GM12873 (cell line): Measurements from ENCODE around the gene SLC39A9.

Experiments
- TF ChIP-seq, protein P1 (sequence below): IDR thresholded peaks from 2 replicates; pipeline ENCODE4 v1.5.1; 2012; ENCODE audit warnings: low read depth, mild to moderate bottlenecking, moderate library complexity, low read length, control low read depth; ENCODE audit not compliant: insufficient read depth; ENCODE audit errors: missing control alignments

Gene SLC39A9

DNA sequence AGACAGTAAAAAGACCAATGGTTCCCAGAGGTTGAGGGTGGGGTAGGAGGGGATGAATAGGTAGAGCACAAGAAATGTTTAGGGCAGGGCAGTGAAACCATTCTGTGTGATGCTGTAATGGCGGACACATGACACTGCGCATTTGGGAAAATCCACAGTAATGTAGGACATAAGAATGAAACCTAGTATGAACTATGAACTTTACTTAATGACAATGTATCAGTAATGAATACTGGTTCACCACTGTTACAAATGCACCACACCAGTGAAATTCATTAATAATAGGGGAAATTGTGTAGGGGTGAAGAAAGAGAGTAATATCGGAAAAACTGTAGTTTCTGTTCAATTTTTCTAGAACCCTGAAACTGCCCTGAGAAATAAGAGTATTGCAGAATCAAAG is 6.0 kb upstream of the SLC39A9 start:
- TF ChIP-seq, protein P1, sequence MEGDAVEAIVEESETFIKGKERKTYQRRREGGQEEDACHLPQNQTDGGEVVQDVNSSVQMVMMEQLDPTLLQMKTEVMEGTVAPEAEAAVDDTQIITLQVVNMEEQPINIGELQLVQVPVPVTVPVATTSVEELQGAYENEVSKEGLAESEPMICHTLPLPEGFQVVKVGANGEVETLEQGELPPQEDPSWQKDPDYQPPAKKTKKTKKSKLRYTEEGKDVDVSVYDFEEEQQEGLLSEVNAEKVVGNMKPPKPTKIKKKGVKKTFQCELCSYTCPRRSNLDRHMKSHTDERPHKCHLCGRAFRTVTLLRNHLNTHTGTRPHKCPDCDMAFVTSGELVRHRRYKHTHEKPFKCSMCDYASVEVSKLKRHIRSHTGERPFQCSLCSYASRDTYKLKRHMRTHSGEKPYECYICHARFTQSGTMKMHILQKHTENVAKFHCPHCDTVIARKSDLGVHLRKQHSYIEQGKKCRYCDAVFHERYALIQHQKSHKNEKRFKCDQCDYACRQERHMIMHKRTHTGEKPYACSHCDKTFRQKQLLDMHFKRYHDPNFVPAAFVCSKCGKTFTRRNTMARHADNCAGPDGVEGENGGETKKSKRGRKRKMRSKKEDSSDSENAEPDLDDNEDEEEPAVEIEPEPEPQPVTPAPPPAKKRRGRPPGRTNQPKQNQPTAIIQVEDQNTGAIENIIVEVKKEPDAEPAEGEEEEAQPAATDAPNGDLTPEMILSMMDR = no peak

DNA sequence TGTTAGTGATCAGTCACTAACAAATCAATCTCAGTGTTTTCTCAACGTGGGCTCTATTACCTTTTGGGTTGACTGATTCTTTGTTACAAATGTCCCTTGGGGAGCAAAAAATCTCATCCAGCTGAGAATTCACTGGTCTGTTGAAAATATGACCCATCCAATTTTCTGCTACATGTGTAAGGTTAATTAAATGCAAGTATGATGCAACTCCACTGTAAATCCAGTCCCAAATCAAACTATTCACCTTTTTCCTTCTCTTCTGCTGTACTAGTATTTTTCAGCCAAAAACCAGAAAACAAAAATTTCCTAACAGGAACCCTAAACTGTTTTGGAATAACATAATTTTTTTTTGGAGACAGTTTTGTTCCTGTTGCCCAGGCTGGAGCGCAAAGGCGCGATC is 2.6 kb upstream of the SLC39A9 start:
- TF ChIP-seq, protein P1 = no peak

DNA sequence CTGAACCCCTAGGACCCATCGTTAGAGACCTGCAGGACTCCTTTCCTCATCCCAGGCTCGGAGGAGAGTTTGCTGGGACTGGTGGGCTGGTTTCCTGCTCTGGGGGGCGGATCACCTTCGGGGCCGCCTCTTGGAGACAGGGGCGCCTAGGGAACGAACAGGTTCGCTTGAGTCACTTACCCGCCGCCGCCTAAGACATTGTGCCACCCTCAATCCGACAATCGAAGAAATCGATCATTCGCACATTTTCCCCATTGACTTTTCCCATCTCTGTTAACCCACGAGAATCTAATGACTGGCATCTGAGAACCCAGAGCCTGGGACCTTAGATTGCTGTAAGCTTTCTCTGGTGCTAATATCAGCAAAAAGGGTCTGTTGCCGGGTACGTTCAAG is 322 bp downstream of the SLC39A9 start:
- TF ChIP-seq, protein P1 = no peak

DNA sequence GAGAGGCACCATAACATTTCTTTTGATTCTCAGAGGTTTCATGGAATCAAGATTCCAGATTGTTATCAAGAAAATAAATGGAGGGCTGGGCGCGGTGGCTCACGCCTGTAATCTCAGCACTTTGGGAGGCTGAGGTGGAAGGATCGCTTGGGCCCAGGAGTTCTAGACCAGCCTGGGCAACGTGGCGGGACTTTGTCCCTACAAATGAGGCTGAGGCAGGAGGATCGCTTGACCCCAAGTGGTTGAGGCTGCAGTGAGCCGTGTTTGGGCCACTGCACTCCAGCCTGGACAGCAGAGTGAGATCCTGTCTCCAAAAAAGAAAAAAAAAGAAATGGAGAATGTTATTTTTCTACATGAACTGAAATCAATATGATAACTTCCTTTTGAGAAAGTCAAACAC is 1.3 kb downstream of the SLC39A9 start:
- TF ChIP-seq, protein P1 = no peak

DNA sequence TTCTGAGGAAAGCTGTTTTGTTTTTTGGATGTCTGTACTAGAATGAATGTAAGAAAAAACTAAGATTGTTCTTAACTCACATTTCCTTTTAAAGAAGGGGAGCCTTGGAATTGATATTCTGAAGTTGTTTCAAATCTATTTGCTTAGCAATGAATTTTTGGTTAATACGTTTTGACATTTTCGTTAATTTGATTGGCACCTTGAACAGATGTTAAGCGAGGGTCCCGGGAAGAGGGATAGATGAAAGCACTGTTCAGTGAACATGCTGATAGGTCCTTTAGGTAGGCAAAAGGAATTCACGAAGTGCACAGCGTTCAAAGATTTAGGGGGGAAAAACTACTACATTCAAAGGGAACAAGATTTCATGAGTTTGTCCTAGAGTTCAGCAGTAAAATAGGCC is 1.7 kb downstream of the SLC39A9 start:
- TF ChIP-seq, protein P1 = no peak

DNA sequence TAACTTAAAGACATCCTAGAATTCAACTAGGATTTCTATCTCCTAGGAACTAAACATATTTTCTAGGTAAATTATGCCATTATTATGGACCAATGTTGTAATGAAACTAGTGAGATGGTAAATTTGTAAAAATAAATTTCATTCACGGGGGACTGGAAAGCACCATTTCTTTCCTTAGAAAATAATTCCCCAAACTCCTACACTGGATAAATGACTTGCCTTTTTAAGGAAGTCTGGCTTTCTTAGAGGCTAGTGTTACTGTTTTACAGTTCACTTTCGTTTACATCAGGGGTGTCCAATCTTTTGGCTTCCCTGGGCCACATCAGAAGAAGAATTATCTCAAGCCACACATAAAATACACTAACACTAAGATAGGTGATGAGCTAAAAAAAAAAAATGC is 3.3 kb downstream of the SLC39A9 start:
- TF ChIP-seq, protein P1 = no peak

DNA sequence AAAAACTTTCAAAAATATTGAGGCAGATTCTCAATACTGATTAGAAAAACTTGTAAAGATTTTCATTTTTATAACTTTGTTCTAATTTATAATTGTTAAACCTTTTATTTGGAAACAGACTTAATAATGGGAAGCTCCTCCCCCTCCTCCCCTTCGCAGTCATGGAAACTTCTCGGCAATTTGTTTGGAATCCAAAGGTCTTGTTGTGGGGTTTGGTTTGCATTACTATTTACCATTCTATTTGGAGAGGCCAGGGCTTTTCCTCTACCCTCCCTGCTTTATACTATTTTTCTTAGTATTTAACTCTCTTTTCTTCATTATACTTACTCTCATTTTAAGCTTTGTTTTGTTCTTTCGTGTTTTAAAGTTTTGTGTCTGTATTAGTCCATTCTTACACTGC is 6.0 kb downstream of the SLC39A9 start:
- TF ChIP-seq, protein P1 = no peak

DNA sequence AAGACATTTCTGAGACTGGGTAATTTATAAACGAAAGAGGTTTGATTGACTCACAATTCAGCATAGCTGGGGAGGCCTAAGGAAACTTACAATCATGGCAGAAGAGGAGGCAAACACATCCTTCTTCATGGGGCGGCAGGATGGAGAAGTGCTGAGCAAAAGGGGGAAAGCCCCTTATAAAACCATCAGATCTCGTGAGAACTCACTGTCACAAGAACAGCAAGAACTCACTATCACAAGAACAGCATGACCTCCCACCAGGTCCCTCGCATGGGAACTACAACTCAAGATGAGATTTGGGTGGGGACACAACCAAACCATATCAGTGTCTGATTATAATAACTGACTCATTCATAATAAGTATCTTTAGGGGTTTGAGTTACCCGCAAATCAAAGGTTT is 6.4 kb downstream of the SLC39A9 start:
- TF ChIP-seq, protein P1 = no peak
